ENCODE measurements around the gene ABTB1.

DNA sequence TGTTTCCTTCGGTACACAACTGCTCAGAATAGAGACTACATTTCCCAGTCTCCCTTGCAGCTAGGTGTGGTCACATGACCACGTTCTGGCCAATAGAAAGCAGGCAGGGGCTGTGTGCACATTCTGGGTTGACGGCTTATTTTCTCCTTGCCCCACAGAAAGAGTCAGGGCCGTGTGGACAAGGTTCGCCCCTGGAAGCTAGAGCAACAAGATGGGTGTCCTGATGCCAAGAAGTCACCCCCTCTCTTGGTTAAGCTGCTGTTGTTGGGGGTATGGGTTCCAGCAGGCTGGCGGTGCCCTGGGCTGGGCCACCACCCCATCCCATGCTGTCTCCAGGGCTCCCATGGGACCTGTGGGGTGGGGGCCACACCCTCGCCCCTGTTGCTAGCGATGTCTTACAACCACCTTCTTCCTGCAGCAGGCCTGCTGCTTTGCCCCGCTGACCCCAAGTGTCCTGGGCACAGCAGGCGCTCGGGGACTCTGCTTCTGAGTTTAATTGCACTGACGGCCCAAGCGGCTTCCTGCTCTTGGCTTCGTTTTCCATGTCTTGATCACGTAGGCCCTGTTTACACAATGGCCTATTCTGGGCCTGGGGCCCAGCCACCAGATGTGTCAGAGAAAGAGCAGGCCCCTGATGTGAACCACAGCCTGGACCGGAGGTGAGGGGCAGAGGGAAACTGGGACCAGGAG, 24.9 kb downstream of the ABTB1 start:
- TF ChIP-seq, protein P1, sequence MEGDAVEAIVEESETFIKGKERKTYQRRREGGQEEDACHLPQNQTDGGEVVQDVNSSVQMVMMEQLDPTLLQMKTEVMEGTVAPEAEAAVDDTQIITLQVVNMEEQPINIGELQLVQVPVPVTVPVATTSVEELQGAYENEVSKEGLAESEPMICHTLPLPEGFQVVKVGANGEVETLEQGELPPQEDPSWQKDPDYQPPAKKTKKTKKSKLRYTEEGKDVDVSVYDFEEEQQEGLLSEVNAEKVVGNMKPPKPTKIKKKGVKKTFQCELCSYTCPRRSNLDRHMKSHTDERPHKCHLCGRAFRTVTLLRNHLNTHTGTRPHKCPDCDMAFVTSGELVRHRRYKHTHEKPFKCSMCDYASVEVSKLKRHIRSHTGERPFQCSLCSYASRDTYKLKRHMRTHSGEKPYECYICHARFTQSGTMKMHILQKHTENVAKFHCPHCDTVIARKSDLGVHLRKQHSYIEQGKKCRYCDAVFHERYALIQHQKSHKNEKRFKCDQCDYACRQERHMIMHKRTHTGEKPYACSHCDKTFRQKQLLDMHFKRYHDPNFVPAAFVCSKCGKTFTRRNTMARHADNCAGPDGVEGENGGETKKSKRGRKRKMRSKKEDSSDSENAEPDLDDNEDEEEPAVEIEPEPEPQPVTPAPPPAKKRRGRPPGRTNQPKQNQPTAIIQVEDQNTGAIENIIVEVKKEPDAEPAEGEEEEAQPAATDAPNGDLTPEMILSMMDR (conservative IDR thresholded peaks at IDR 0.05; ENCODE audit: low read length): no peak
- TF ChIP-seq EZH2phosphoT487 (IDR thresholded peaks at IDR 0.05; ENCODE audit: borderline replicate concordance): no peak
